Mesenchymal stem cell (in vitro differentiated cells and primary cell): ENCODE measurements around the gene CCDC187.

Experiments used
- DNase-seq: peaks from one replicate; pipeline ENCODE4 v3.0.0-alpha.2; 2013
- H2AFZ ChIP-seq: one replicate; pipeline ENCODE4 v1.6.1; 2013; ENCODE audit warnings: low read depth, mild to moderate bottlenecking, control low read depth, inconsistent platforms, low read length, moderate library complexity
- H2AK5ac ChIP-seq: 2 replicates; pipeline ENCODE4 v1.6.1; 2013; ENCODE audit warnings: low read length, moderate library complexity, mild to moderate bottlenecking, inconsistent platforms; ENCODE audit not compliant: severe bottlenecking
- H2BK120ac ChIP-seq: one replicate; pipeline ENCODE4 v1.6.1; 2013; ENCODE audit warnings: low read depth, mild to moderate bottlenecking, inconsistent platforms, low read length, moderate library complexity
- H2BK12ac ChIP-seq, 2 experiments: one replicate each; pipeline ENCODE4 v1.6.1; 2013; ENCODE audit warnings: inconsistent platforms in 2 of 2, low read length in 2 of 2, mild to moderate bottlenecking in 2 of 2, moderate library complexity in 2 of 2, control low read depth in 1 of 2
- H2BK15ac ChIP-seq: one replicate; pipeline ENCODE4 v1.6.1; 2013; ENCODE audit warnings: mild to moderate bottlenecking, low read depth, inconsistent platforms; ENCODE audit not compliant: poor library complexity, severe bottlenecking
- H2BK5ac ChIP-seq: 2 replicates; pipeline ENCODE4 v1.6.1; 2013; ENCODE audit warnings: low read depth, mild to moderate bottlenecking, low read length, control low read depth, inconsistent platforms; ENCODE audit not compliant: poor library complexity, severe bottlenecking
- H3K14ac ChIP-seq, 2 experiments: one replicate each; pipeline ENCODE4 v1.6.1; 2013; ENCODE audit warnings: inconsistent platforms in 2 of 2, low read length in 2 of 2, control low read depth in 1 of 2, mild to moderate bottlenecking in 1 of 2, moderate library complexity in 1 of 2
- H3K18ac ChIP-seq, 2 experiments: one replicate each; pipeline ENCODE4 v1.6.1; 2013; ENCODE audit warnings: inconsistent platforms in 2 of 2, low read length in 2 of 2, control low read depth in 1 of 2, low read depth in 1 of 2, mild to moderate bottlenecking in 1 of 2
- H3K23ac ChIP-seq, 2 experiments: one replicate each; pipeline ENCODE4 v1.6.1; 2013; ENCODE audit warnings: inconsistent platforms in 2 of 2, low read length in 2 of 2, mild to moderate bottlenecking in 2 of 2, moderate library complexity in 2 of 2, control low read depth in 1 of 2
- H3K27ac ChIP-seq: 2 replicates; pipeline ENCODE4 v1.5.1; 2013; ENCODE audit warnings: mild to moderate bottlenecking, moderate library complexity, low read length, control low read depth, inconsistent platforms; ENCODE audit not compliant: poor library complexity, severe bottlenecking
- H3K27me3 ChIP-seq, 2 experiments: 2 replicates each; pipeline versions ENCODE4 v1.6.1 to v1.7.0; 2013; ENCODE audit warnings: low read length in 2 of 2, mild to moderate bottlenecking in 2 of 2, moderate library complexity in 2 of 2, control low read depth in 1 of 2, inconsistent platforms in 1 of 2; ENCODE audit not compliant: control insufficient read depth in 1 of 2, insufficient read depth in 1 of 2
- H3K36me3 ChIP-seq, 2 experiments: 2 replicates each; pipeline versions ENCODE4 v1.6.1 to v1.7.0; 2013; ENCODE audit warnings: low read length in 2 of 2, control low read depth in 1 of 2, inconsistent platforms in 1 of 2, low read depth in 1 of 2, mild to moderate bottlenecking in 1 of 2; ENCODE audit not compliant: insufficient read depth in 2 of 2, control insufficient read depth in 1 of 2
- H3K4ac ChIP-seq, 2 experiments: one replicate each; pipeline ENCODE4 v1.6.1; 2013; ENCODE audit warnings: inconsistent platforms in 2 of 2, low read length in 2 of 2, mild to moderate bottlenecking in 2 of 2, moderate library complexity in 2 of 2, control low read depth in 1 of 2, low read depth in 1 of 2
- H3K4me1 ChIP-seq: 2 replicates; pipeline ENCODE4 v1.6.1; 2013; ENCODE audit warnings: low read depth, low read length, control low read depth; ENCODE audit not compliant: control insufficient read depth, insufficient read depth
- H3K4me2 ChIP-seq: 2 replicates; pipeline ENCODE4 v1.6.1; 2013; ENCODE audit warnings: low read length, mild to moderate bottlenecking, inconsistent platforms; ENCODE audit not compliant: poor library complexity, severe bottlenecking
- H3K4me3 ChIP-seq, 2 experiments: 2 replicates each; pipeline versions ENCODE4 v1.5.1 to v1.7.0; 2013; ENCODE audit warnings: low read length in 2 of 2, mild to moderate bottlenecking in 2 of 2, control low read depth in 1 of 2, low read depth in 1 of 2; ENCODE audit not compliant: insufficient read depth in 1 of 2
- H3K79me1 ChIP-seq: replicated peaks from 2 replicates; pipeline ENCODE4 v1.6.1; 2013; ENCODE audit warnings: mild to moderate bottlenecking, control low read depth, low read length, inconsistent platforms; ENCODE audit not compliant: poor library complexity, severe bottlenecking
- H3K9ac ChIP-seq: 2 replicates; pipeline ENCODE4 v1.7.0; 2013; ENCODE audit warnings: mild to moderate bottlenecking, low read length, moderate library complexity
- H3K9me3 ChIP-seq: 2 replicates; pipeline ENCODE4 v1.7.0; 2013; ENCODE audit warnings: mild to moderate bottlenecking, low read length; ENCODE audit not compliant: control insufficient read depth
- H4K8ac ChIP-seq: one replicate; pipeline ENCODE4 v1.6.1; 2013; ENCODE audit warnings: inconsistent platforms, mild to moderate bottlenecking, low read length, moderate library complexity
- H4K91ac ChIP-seq: one replicate; pipeline ENCODE4 v1.6.1; 2013; ENCODE audit warnings: mild to moderate bottlenecking, low read length, inconsistent platforms
- WGBS: methylation state at CpG from one replicate; pipeline ENCODE4 v1.1.7; 2013; ENCODE audit warnings: mixed read lengths; 5-methylcytosine and 5-hydroxymethylcytosine counted together

Gene CCDC187

GRCh38 chr9:136291306-136292025, 12.4 kb downstream of the CCDC187 start:
- Histone ChIP-seq H3K4me2 (no peak overlapping the region), H3K18ac (no peak overlapping the region)
- WGBS: 94% methylated on average over 22 of the region's 22 CpGs

GRCh38 chr9:136290508-136291000, 13.3 kb downstream of the CCDC187 start:
- 94% methylated on average over 31 of the region's 31 CpGs for WGBS
- Histone ChIP-seq H3K4me1 (no peaks in the 10 kb centered on the region), H2BK15ac (no peak overlapping the region)

More at GRCh38 chr9:136291306-136292025, 12.4 kb downstream of the CCDC187 start:
- H3K9me3 ChIP-seq: no peaks in the 10 kb centered on the region
- no peak overlapping the region for H2BK12ac ChIP-seq
- no peak overlapping the region for H4K8ac ChIP-seq
- H3K4ac ChIP-seq: no peak overlapping the region
- no peak overlapping the region for H2BK15ac ChIP-seq
- no peak overlapping the region for H3K27ac ChIP-seq
- no peaks in the 10 kb centered on the region for H3K79me1 ChIP-seq
- no peak overlapping the region for H2AK5ac ChIP-seq
- no peaks in the 10 kb centered on the region for H3K36me3 ChIP-seq
- DNase-seq: no peak
- H3K14ac ChIP-seq: no peak overlapping the region
- no peak overlapping the region for H4K91ac ChIP-seq
- H3K4me1 ChIP-seq: no peaks in the 10 kb centered on the region
- H2AFZ ChIP-seq: no peak overlapping the region
- H2BK5ac ChIP-seq: no peak overlapping the region
- H3K4me3 ChIP-seq: no peak overlapping the region
- no peak overlapping the region for H3K23ac ChIP-seq
- no peak overlapping the region for H2BK120ac ChIP-seq
- H3K27me3 ChIP-seq: peaks cover 6 to 55% of the 10 kb centered on the region in 2 experiments
- H3K9ac ChIP-seq: no peak overlapping the region

GRCh38 chr9:136289651-136290507, 14.0 kb downstream of the CCDC187 start:
- H3K36me3 ChIP-seq: no peaks in the 10 kb centered on the region
- H2BK5ac ChIP-seq: no peak overlapping the region
- no peak overlapping the region for H3K18ac ChIP-seq
- H3K27ac ChIP-seq: no peak overlapping the region
- no peaks in the 10 kb centered on the region for H3K9me3 ChIP-seq
- H2BK15ac ChIP-seq: no peak overlapping the region
- no peak overlapping the region for H3K14ac ChIP-seq
- H3K4ac ChIP-seq: no peak overlapping the region
- H3K4me3 ChIP-seq: no peak overlapping the region
- H2BK12ac ChIP-seq: no peak overlapping the region
- no peaks in the 10 kb centered on the region for H3K79me1 ChIP-seq
- H3K23ac ChIP-seq: no peak overlapping the region
- no peaks in the 10 kb centered on the region for H3K4me1 ChIP-seq
- no peak overlapping the region for H4K91ac ChIP-seq
- no peak overlapping the region for H3K4me2 ChIP-seq
- no peak overlapping the region for H2AFZ ChIP-seq
- no peak overlapping the region for H2AK5ac ChIP-seq
- peaks cover 6 to 58% of the 10 kb centered on the region in 2 experiments for H3K27me3 ChIP-seq
- H3K9ac ChIP-seq: no peak overlapping the region
- no peak overlapping the region for H4K8ac ChIP-seq
- 89% methylated on average over 30 of the region's 30 CpGs for WGBS
- no peak for DNase-seq
- no peak overlapping the region for H2BK120ac ChIP-seq

More at GRCh38 chr9:136290508-136291000, 13.3 kb downstream of the CCDC187 start:
- no peak overlapping the region for H4K91ac ChIP-seq
- no peaks in the 10 kb centered on the region for H3K36me3 ChIP-seq
- H3K9ac ChIP-seq: no peak overlapping the region
- no peak for DNase-seq
- peaks cover 6 to 54% of the 10 kb centered on the region in 2 experiments for H3K27me3 ChIP-seq
- no peaks in the 10 kb centered on the region for H3K9me3 ChIP-seq
- no peak overlapping the region for H3K18ac ChIP-seq
- H3K4me3 ChIP-seq: no peak overlapping the region
- no peak overlapping the region for H3K14ac ChIP-seq
- H3K27ac ChIP-seq: no peak overlapping the region
- no peak overlapping the region for H3K4ac ChIP-seq
- H2AFZ ChIP-seq: no peak overlapping the region
- no peak overlapping the region for H2BK5ac ChIP-seq
- no peak overlapping the region for H2AK5ac ChIP-seq
- H4K8ac ChIP-seq: no peak overlapping the region
- no peak overlapping the region for H2BK12ac ChIP-seq
- no peak overlapping the region for H2BK120ac ChIP-seq
- no peaks in the 10 kb centered on the region for H3K79me1 ChIP-seq
- no peak overlapping the region for H3K4me2 ChIP-seq
- H3K23ac ChIP-seq: no peak overlapping the region
